ENCODE results near the gene TMEM248. TPM values are rescaled to one million over a fixed set of nuclear protein-coding genes. Genes with fewer than 3 reads are reported as not detected.

Gene TMEM248
- total and polyA plus RNA-seq, 2 experiments from 2014 or later = 40.2 to 73.7 TPM

- no peak for TF ChIP-seq STAT1 (IDR thresholded peaks at IDR 0.05; ENCODE audit: unreplicated experiment)
Observed at GRCh38 chr7:66950763-66951162, 29.7 kb downstream of the TMEM248 start (continued).

GRCh38 chr7:66952343-66953043 lies 31.5 kb downstream of the TMEM248 start:
- DNase-seq (ENCODE audit: low spot score) (no peak), ATAC-seq (peak; percentile 41; the same call in 2 of the 3 replicates)
- Mint-ChIP-seq H3K27me3 (ENCODE audit: insufficient read depth, low read depth, poor library complexity) (peaks cover 5% of the 10 kb centered on the region), H3K4me3 (no peak overlapping the region), H3K27ac (peak overlapping the region; percentile 43; the same call in 1 of the 2 replicates), H3K9me3 (no peaks in the 10 kb centered on the region), H3K36me3 (ENCODE audit: low read depth) (peaks cover 67% of the 10 kb centered on the region), H3K4me1 (0 out of 3 replicates have a peak, but pooled peaks cover 5% of the 10 kb centered on the region)
- Histone ChIP-seq H4K20me1 (replicated peaks; ENCODE audit: insufficient read depth) (peaks cover 7% of the 10 kb centered on the region; the same call in 1 of the 2 replicates), H3K27me3 (ENCODE audit: insufficient read depth) (no peaks in the 10 kb centered on the region), H3K36me3 (ENCODE audit: insufficient read depth) (peaks cover 28% of the 10 kb centered on the region), H3K9me2 (ENCODE audit: insufficient read depth) (no peaks in the 10 kb centered on the region), H3K27ac (ENCODE audit: low read depth) (peak overlapping the region; percentile 45; the same call in 1 of the 2 replicates), H3K4me2 (no peak overlapping the region), H3K4me3 (no peak overlapping the region), H2AFZ (no peak overlapping the region), H3K79me2 (replicated peaks; ENCODE audit: insufficient read depth) (no peaks in the 10 kb centered on the region), H3F3A (replicated peaks; ENCODE audit: low read depth) (no peaks in the 10 kb centered on the region; the same call in 1 of the 2 replicates), H3K4me1 (ENCODE audit: insufficient read depth) (no peaks in the 10 kb centered on the region)
- TF ChIP-seq EZH2phosphoT487 (IDR thresholded peaks at IDR 0.05; ENCODE audit: unreplicated experiment) = no peak
- no peak for TF ChIP-seq ZNF462 (CRISPR knock-in tag; IDR thresholded peaks at IDR 0.05)
- no peak for TF ChIP-seq REST (IDR thresholded peaks at IDR 0.05; ENCODE audit: unreplicated experiment)
- no peak for TF ChIP-seq NANOG (IDR thresholded peaks at IDR 0.05; ENCODE audit: borderline replicate concordance)
- no peak for TF ChIP-seq CREB1 (CRISPR knock-in tag; IDR thresholded peaks at IDR 0.05; ENCODE audit: low read depth)
- TF ChIP-seq ZNF114 (CRISPR knock-in tag; IDR thresholded peaks at IDR 0.05) = no peak
